Activated naive CD8-positive, alpha-beta T cell treated with anti-CD3 and anti-CD28 coated beads, Interleukin-2, amount 50 U/mL, for 24 hours (primary cell): ENCODE measurements around the gene RFX4.
A peak's percentile ranks its signal among the peaks of the same experiment; 100 is the strongest.

Experiments
- ATAC-seq: fragments of 150-1000 bp; cut with Tn5 transposase; one replicate; pipeline ENCODE4 v1.10.0; 2021
- DNase-seq: peaks from one replicate; pipeline ENCODE4 v3.0.0; 2021
- H3K27ac Mint-ChIP-seq: one replicate; pipeline ENCODE4 v1.8.0; 2021; ENCODE audit warnings: mild to moderate bottlenecking, mixed read lengths
- H3K27me3 Mint-ChIP-seq: one replicate; pipeline ENCODE4 v1.8.0; 2021; ENCODE audit warnings: mixed read lengths
- H3K36me3 Mint-ChIP-seq: one replicate; pipeline ENCODE4 v1.8.0; 2021; ENCODE audit warnings: low read depth, mixed read lengths
- H3K4me1 Mint-ChIP-seq: one replicate; pipeline ENCODE4 v1.8.0; 2021; ENCODE audit warnings: mixed read lengths
- H3K4me3 Mint-ChIP-seq: one replicate; pipeline ENCODE4 v1.8.0; 2021; ENCODE audit warnings: mild to moderate bottlenecking, moderate library complexity, mixed read lengths
- H3K9me3 Mint-ChIP-seq: one replicate; pipeline ENCODE4 v1.8.0; 2021; ENCODE audit warnings: mixed read lengths

Gene RFX4

DNA sequence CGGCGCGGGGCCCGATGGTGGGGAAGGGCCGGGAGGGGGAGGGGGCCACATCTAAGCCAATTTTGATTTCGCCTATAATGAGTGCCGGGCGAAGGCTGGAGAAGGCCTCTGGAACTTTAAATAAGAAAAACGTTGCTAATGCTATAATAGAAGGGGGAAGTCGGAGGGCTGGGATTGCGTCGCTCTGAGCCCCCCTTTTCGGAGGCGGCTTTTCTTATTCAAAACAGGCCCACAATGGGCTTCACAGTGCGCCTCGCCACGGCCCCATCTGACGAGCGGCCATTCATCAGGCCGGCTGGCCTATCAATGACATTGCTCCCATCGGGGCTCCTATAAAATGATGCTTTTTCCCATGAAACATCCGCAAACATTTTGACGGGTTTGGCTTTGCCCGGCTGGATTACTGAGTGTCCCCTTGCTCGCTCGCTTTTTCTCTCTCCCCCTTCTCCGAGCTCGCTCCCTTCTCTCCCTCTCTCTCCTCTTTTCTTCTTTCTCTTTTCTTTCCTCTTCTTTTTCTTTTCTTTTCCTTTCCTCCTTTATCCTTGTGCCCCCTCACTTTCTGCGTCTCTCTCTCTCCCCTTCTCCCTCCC, at the start of gene RFX4:
RFX4 (plus strand) TSS at position 364 of the 590 bp plus-strand sequence. CDS start 317 bp downstream, outside the sequence.
- no peak within 1 kb of the TSS for H3K27ac Mint-ChIP-seq
- H3K27me3 Mint-ChIP-seq: peaks cover 77% of the 10 kb centered on the region
- peaks cover 29% of the 10 kb centered on the region for H3K4me1 Mint-ChIP-seq
- H3K4me3 Mint-ChIP-seq: peak within 1 kb of the TSS; percentile 67
- H3K36me3 Mint-ChIP-seq: no peaks in the 10 kb centered on the region
- peak; percentile 2 for DNase-seq
- no peak for ATAC-seq
- H3K9me3 Mint-ChIP-seq: no peaks in the 10 kb centered on the region

GRCh38 chr12:106541201-106541600, 41.6 kb upstream of the RFX4 start:
- peaks cover 18% of the 10 kb centered on the region for H3K9me3 Mint-ChIP-seq
- H3K27me3 Mint-ChIP-seq: peaks cover 5% of the 10 kb centered on the region
- no peak for ATAC-seq
- no peaks in the 10 kb centered on the region for H3K4me1 Mint-ChIP-seq
- H3K4me3 Mint-ChIP-seq: no peak overlapping the region
- H3K27ac Mint-ChIP-seq: no peak overlapping the region
- no peak for DNase-seq
- H3K36me3 Mint-ChIP-seq: no peaks in the 10 kb centered on the region

GRCh38 chr12:106551410-106551809, 31.4 kb upstream of the RFX4 start:
- H3K9me3 Mint-ChIP-seq: peaks cover 11% of the 10 kb centered on the region
- H3K27me3 Mint-ChIP-seq: peaks cover 24% of the 10 kb centered on the region
- DNase-seq: no peak
- no peak overlapping the region for H3K27ac Mint-ChIP-seq
- no peaks in the 10 kb centered on the region for H3K4me1 Mint-ChIP-seq
- no peak overlapping the region for H3K4me3 Mint-ChIP-seq
- peaks cover 3% of the 10 kb centered on the region for H3K36me3 Mint-ChIP-seq
- ATAC-seq: no peak

DNA sequence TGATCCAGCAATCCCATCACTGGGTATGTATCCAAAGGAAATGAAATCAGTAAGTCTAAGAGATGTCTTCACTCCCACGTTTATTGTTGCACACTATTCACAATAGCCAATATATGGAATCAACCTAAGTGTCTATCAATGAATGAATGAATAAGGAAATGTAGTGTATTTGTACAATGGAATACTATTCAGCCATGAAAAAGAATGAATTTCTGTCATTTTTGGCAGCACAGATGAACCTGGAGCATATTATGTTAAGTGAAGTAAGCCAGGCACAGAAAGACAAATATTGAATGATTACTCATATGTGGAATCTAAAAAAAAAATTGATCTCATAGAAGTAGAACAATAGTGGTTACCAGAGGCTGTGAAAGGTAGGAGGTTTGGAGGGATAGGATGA, 30.6 kb upstream of the RFX4 start:
- no peak for DNase-seq
- Mint-ChIP-seq H3K9me3 (peaks cover 11% of the 10 kb centered on the region), H3K27me3 (peaks cover 21% of the 10 kb centered on the region), H3K27ac (no peak overlapping the region), H3K4me3 (no peak overlapping the region), H3K4me1 (no peaks in the 10 kb centered on the region), H3K36me3 (peaks cover 3% of the 10 kb centered on the region)
- no peak for ATAC-seq

- H3K9me3 Mint-ChIP-seq: peaks cover 6% of the 10 kb centered on the region
- H3K4me1 Mint-ChIP-seq: no peaks in the 10 kb centered on the region
- no peaks in the 10 kb centered on the region for H3K36me3 Mint-ChIP-seq
- no peak overlapping the region for H3K4me3 Mint-ChIP-seq
- H3K27ac Mint-ChIP-seq: no peak overlapping the region
- H3K27me3 Mint-ChIP-seq: peaks cover 30% of the 10 kb centered on the region
- DNase-seq (no peak), ATAC-seq (no peak)
These were observed 18.0 kb upstream of the RFX4 start for GRCh38 chr12:106564678-106565329.

- H3K36me3 Mint-ChIP-seq: no peaks in the 10 kb centered on the region
- H3K4me1 Mint-ChIP-seq: no peaks in the 10 kb centered on the region
- peaks cover 6% of the 10 kb centered on the region for H3K9me3 Mint-ChIP-seq
- DNase-seq (no peak), ATAC-seq (no peak)
- no peak overlapping the region for H3K4me3 Mint-ChIP-seq
- peaks cover 31% of the 10 kb centered on the region for H3K27me3 Mint-ChIP-seq
- H3K27ac Mint-ChIP-seq: no peak overlapping the region
These were observed 16.0 kb upstream of the RFX4 start for GRCh38 chr12:106566771-106567170.

DNA sequence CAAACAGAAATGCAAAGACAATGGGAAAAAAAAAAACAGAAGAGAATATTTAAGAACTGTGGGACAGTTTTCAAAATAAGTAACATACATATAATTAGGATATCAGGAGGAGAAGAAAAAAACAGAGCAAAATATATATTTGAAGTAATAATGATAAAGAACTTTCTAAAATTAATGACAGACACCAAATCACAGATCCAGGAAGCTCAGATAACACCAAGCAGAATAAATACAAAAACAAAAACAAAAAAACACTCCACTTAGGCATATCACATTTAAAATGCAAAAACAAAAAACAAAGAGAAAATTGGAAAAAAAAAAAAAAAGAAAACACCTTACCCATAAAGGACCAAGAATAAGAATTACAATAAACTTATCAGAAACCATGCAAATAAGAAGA, 9.6 kb upstream of the RFX4 start:
- no peak overlapping the region for H3K27ac Mint-ChIP-seq
- no peaks in the 10 kb centered on the region for H3K4me1 Mint-ChIP-seq
- no peak overlapping the region for H3K4me3 Mint-ChIP-seq
- ATAC-seq (no peak), DNase-seq (no peak)
- no peaks in the 10 kb centered on the region for H3K36me3 Mint-ChIP-seq
- H3K9me3 Mint-ChIP-seq: peaks cover 4% of the 10 kb centered on the region
- peaks cover 21% of the 10 kb centered on the region for H3K27me3 Mint-ChIP-seq

GRCh38 chr12:106576848-106577247, 6.0 kb upstream of the RFX4 start:
- Mint-ChIP-seq H3K27me3 (peaks cover 38% of the 10 kb centered on the region), H3K9me3 (no peaks in the 10 kb centered on the region), H3K4me3 (no peak overlapping the region), H3K27ac (no peak overlapping the region), H3K4me1 (peaks cover 5% of the 10 kb centered on the region), H3K36me3 (no peaks in the 10 kb centered on the region)
- ATAC-seq: no peak
- no peak for DNase-seq

DNA sequence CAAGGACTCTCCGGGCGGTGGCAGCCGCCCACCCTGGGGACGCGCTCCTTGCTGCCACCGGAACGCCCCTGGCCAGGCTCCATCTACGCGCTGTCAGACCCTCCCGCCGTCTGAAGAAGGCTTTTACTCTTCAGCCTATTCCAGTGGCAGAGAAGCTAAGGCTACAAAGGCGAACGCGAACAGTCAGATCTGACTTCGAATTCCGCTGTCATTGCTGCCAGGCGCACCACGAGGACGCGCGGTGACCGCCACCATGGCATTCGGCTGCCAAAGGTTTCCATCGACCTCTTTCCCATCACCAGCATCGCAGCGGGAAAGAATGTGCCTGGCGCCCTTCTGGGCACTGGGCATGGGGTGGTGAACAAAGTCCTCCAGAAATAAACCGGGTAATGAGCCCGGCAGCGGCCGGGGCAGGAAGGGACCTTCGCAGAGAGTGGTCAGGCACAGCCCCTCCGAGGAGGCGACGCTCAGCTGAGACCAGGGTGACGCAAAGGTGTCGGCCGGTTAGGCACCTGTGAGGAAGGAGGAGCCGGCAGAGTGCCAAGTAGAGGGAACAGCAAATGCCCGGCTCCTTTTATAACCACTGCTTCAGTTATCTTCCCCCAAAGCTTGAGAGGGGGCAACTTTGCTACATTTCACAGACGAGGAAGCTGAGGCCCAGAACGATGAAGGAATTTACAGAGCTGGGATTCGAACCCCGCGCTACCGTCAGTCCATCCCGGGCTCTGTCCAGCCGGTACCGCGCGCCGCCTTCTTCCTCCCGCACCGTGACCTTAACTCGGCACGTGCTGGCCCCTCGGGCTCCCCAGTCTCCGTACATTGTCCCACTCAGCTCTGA, 1.9 kb upstream of the RFX4 start:
- no peaks in the 10 kb centered on the region for H3K9me3 Mint-ChIP-seq
- no peak overlapping the region for H3K27ac Mint-ChIP-seq
- ATAC-seq (no peak), DNase-seq (peak; percentile 1)
- H3K27me3 Mint-ChIP-seq: peaks cover 65% of the 10 kb centered on the region
- H3K4me3 Mint-ChIP-seq: no peak overlapping the region
- H3K4me1 Mint-ChIP-seq: peaks cover 27% of the 10 kb centered on the region
- H3K36me3 Mint-ChIP-seq: no peaks in the 10 kb centered on the region

- ATAC-seq: no peak
- no peaks in the 10 kb centered on the region for H3K9me3 Mint-ChIP-seq
These were observed 1.1 kb upstream of the RFX4 start for GRCh38 chr12:106581543-106582248.

DNA sequence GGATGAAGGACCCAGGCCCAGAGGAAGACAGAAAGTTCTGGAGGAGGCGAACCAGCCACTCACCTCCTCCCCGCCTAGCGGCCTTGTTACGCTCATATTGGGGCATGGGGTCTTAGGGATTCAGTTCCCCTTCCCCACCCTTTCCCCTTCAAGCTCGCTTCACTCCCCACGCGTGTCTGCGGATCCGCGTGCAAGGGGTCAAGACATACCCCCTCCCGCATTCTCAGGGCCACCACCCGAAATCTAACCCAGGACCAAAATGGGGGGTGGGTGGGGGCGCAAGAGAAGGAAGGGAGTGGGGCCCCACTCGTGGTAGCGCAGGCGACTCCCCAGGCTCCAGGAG, 584 bp upstream of the RFX4 start:
- Mint-ChIP-seq H3K9me3 (no peaks in the 10 kb centered on the region), H3K27ac (no peak overlapping the region), H3K4me3 (peak overlapping the region; percentile 56), H3K4me1 (peaks cover 29% of the 10 kb centered on the region), H3K27me3 (peaks cover 72% of the 10 kb centered on the region), H3K36me3 (no peaks in the 10 kb centered on the region)
- no peak for ATAC-seq
- no peak for DNase-seq

More at GRCh38 chr12:106581543-106582248, 1.1 kb upstream of the RFX4 start:
- peak; percentile 21 for DNase-seq
- peaks cover 29% of the 10 kb centered on the region for H3K4me1 Mint-ChIP-seq
- peaks cover 70% of the 10 kb centered on the region for H3K27me3 Mint-ChIP-seq
- H3K36me3 Mint-ChIP-seq: no peaks in the 10 kb centered on the region
- H3K4me3 Mint-ChIP-seq: peak overlapping the region; percentile 56
- H3K27ac Mint-ChIP-seq: no peak overlapping the region

DNA sequence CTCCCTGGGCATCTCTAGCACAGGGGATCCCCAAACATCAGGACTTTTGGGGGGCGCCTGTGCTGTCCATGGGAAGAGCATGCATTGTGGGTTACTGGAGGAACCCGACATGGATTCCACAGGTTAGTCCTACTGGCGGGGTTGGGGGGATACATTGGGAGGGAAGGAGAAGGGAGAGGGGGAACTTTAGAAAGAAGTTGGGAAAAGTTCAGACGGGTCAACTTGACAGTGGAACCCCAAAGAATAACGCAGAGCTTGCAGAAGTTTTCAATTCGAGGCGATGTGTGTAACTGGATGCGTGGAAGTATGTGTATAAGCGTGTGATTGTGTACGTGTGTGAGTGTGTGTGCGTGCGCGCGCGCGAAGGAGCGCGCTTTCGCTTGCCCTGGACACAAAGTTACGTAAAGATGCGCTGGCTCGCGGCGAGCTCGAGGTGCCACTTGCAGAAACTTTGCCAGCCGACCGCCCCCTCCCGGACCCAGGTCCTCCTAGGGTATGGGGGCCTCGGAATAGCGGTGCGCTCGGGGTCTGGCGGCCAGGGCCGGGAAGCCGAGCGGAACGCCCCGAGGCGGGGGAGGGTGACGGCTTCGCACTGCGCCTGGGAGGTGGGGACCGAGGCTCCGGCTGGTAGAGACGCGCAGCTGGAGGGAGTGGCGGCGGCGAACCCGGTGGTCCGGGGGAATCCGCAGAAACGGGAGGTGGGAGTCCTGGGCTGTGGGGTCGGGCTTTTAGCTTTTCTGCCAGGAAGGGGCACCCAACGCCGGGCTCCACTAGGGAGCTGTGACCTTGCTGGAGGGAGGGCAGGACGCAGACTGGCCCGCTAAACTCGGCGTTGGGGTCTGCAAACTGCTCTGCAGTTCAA, 669 bp downstream of the RFX4 start:
- H3K4me3 Mint-ChIP-seq: peak overlapping the region; percentile 67
- peak; percentile 44 for ATAC-seq
- no peaks in the 10 kb centered on the region for H3K9me3 Mint-ChIP-seq
- peaks cover 85% of the 10 kb centered on the region for H3K27me3 Mint-ChIP-seq
- no peaks in the 10 kb centered on the region for H3K36me3 Mint-ChIP-seq
- peak; percentile 22 for DNase-seq
- H3K27ac Mint-ChIP-seq: no peak overlapping the region
- H3K4me1 Mint-ChIP-seq: peaks cover 29% of the 10 kb centered on the region

- peaks cover 29% of the 10 kb centered on the region for H3K4me1 Mint-ChIP-seq
- peak; percentile 6 for DNase-seq
- H3K27ac Mint-ChIP-seq: no peak overlapping the region
- ATAC-seq: no peak
- H3K4me3 Mint-ChIP-seq: peak overlapping the region; percentile 67
- H3K36me3 Mint-ChIP-seq: no peaks in the 10 kb centered on the region
- H3K9me3 Mint-ChIP-seq: no peaks in the 10 kb centered on the region
- H3K27me3 Mint-ChIP-seq: peaks cover 88% of the 10 kb centered on the region
These were observed 1.6 kb downstream of the RFX4 start for GRCh38 chr12:106584104-106585064.
